Spleen (tissue), 11 donors: ENCODE measurements around the gene TPD52L2. TPM values are rescaled to one million over a fixed set of nuclear protein-coding genes. Genes with fewer than 3 reads are reported as not detected.
"Not testable (repeated sequence)": the region's sequence is repeated elsewhere in the genome, so short reads cannot be mapped to it uniquely, and the experiment has no call there.

Experiments
- DNase-seq: peaks from one replicate; pipeline ENCODE4 v3.0.0-alpha.2; 2020
- H3K27ac ChIP-seq, 8 donors: fragments of 200-600 bp; sonication (generic) in 7 of 8; 1 replicate in 4 of 8; 2 replicates in 4 of 8; pipeline versions ENCODE4 v1.5.0 to v1.8.0; 2016 to 2021; ENCODE audit warnings: inconsistent platforms in 4 of 8, mild to moderate bottlenecking in 4 of 8, moderate library complexity in 1 of 8
- H3K27me3 ChIP-seq, 7 donors: fragments of 200-600 bp; sonication (generic) in 6 of 7; replicated peaks in 1 of 7; 1 replicate in 4 of 7; 2 replicates in 3 of 7; pipeline versions ENCODE4 v1.5.0 to v1.8.0; 2016 to 2021; ENCODE audit warnings: inconsistent platforms in 3 of 7, mild to moderate bottlenecking in 1 of 7
- H3K36me3 ChIP-seq, 6 donors: fragments of 200-600 bp; sonication (generic) in 5 of 6; 1 replicate in 4 of 6; 2 replicates in 2 of 6; pipeline versions ENCODE4 v1.5.0 to v1.8.0; 2016 to 2021; ENCODE audit warnings: inconsistent platforms in 2 of 6
- H3K4me1 ChIP-seq, 6 donors: fragments of 200-600 bp; sonication (generic) in 5 of 6; 1 replicate in 3 of 6; 2 replicates in 3 of 6; pipeline versions ENCODE4 v1.5.0 to v1.8.0; 2016 to 2021; ENCODE audit warnings: inconsistent platforms in 3 of 6
- H3K4me3 ChIP-seq, 8 donors: fragments of 200-600 bp; sonication (generic) in 7 of 8; 1 replicate in 4 of 8; 2 replicates in 4 of 8; pipeline versions ENCODE4 v1.5.0 to v1.8.0; 2016 to 2021; ENCODE audit warnings: inconsistent platforms in 4 of 8, mild to moderate bottlenecking in 4 of 8, moderate library complexity in 2 of 8
- H3K9me3 ChIP-seq, 8 donors: fragments of 200-600 bp; sonication (generic) in 7 of 8; 1 replicate in 4 of 8; 2 replicates in 4 of 8; pipeline versions ENCODE4 v1.5.0 to v1.8.0; 2016 to 2021; ENCODE audit warnings: inconsistent platforms in 4 of 8
- POLR2A ChIP-seq, 3 donors: fragments of 450-650 bp; IDR thresholded peaks; one replicate each; pipeline ENCODE4 v1.5.1; 2017; ENCODE audit warnings: antibody characterized with exemption in 3 of 3, mild to moderate bottlenecking in 1 of 3
- POLR2AphosphoS5 ChIP-seq, 3 donors: sonication (generic); formaldehyde crosslinking; IDR thresholded peaks; one replicate each; pipeline ENCODE4 v1.5.1; 2017; ENCODE audit warnings: antibody characterized with exemption in 3 of 3
- WGBS, 5 donors: extraction: QIAGEN DNeasy Blood & Tissue Kit in 3 of 5; methylation state at CpG; one replicate each; pipeline versions ENCODE4 v1.1.5 to v1.1.7; 2013 to 2018; 5-methylcytosine and 5-hydroxymethylcytosine counted together
- intact Hi-C: fragments of 100-400 bp; cut with DNase I; formaldehyde crosslinking; loops from one replicate; pipeline ENCODE4 v1.15.0; 2023; ENCODE audit warnings: low total_unique reads
- polyA plus RNA-seq, 3 donors: library from polyadenylated mRNA; stranded (reverse); fragments of 200-250 nt; gene quantifications; one replicate each; pipeline ENCODE4 v1.2.1, GENCODE V29; 2013
- total RNA-seq, 7 donors: library from RNA; depleted of rRNA in 3 of 7; stranded (reverse); fragments of >200 nt in 3 of 7; fragmentation: NEBNext Ultra II Directional in 4 of 7; extraction: Animal tissue kit (Norgen Biotek cat#: 25700) in 4 of 7; gene quantifications; one replicate each; pipeline versions ENCODE4 v1.1.0 to v1.2.1, GENCODE V29; 2016 to 2021
- TF ChIP-seq, protein P1 (sequence below), 11 experiments: fragments of 200-600 bp in 7 of 11; fragments of 450-650 bp in 4 of 11; sonication (generic) in 4 of 11; IDR thresholded peaks in 8 of 11; conservative IDR thresholded peaks in 3 of 11; 1 replicate in 7 of 11; 2 replicates in 4 of 11; pipeline versions ENCODE4 v1.4.0 to v1.8.0; 2016 to 2021; ENCODE audit warnings: antibody characterized with exemption in 11 of 11, inconsistent platforms in 4 of 11, mild to moderate bottlenecking in 1 of 11
- donor health status: healthy with polysubstance abuse.
- donor health status: DM: no; HTN: no; CAD: no; lungs with moderate emphysema.
- donor health status: DM: no; HTN: no; CAD: no.
- donor health status: Bipolar disorder and iron deficiency.
- donor health status: healthy.
- donor health status: DM: no; HTN: no; CAD: no.
- donor health status: DM: yes; HTN: yes; CAD: no.

Gene TPD52L2
- total and polyA plus RNA-seq, 10 donors = 60.2 to 102 (median 87.4) TPM

- H3K9me3 ChIP-seq = peaks cover 0 to 15% (median 13%) of the 10 kb centered on the region in 8 donors
- intact Hi-C loops = no loop called here
- H3K36me3 ChIP-seq = peaks cover 0 to 67% (median 18%) of the 10 kb centered on the region in 6 donors
- WGBS, 5 donors = 82 to 95% (median 93%) methylated on average over 6 of the region's 6 CpGs
- no peaks in the 10 kb centered on the region for H3K27me3 ChIP-seq
- TF ChIP-seq POLR2AphosphoS5 (IDR thresholded peaks at IDR 0.05) = peak in 1 of 3 donors; percentile 5
- no peak for TF ChIP-seq POLR2A (IDR thresholded peaks at IDR 0.05)
- no peak overlapping the region for H3K27ac ChIP-seq
- no peak for DNase-seq
- peaks cover 12 to 75% (median 33%) of the 10 kb centered on the region in 6 donors for H3K4me1 ChIP-seq
- H3K4me3 ChIP-seq = no peak overlapping the region
These were observed 50.4 kb downstream of the TPD52L2 start for GRCh38 chr20:63915471-63915870.

DNA sequence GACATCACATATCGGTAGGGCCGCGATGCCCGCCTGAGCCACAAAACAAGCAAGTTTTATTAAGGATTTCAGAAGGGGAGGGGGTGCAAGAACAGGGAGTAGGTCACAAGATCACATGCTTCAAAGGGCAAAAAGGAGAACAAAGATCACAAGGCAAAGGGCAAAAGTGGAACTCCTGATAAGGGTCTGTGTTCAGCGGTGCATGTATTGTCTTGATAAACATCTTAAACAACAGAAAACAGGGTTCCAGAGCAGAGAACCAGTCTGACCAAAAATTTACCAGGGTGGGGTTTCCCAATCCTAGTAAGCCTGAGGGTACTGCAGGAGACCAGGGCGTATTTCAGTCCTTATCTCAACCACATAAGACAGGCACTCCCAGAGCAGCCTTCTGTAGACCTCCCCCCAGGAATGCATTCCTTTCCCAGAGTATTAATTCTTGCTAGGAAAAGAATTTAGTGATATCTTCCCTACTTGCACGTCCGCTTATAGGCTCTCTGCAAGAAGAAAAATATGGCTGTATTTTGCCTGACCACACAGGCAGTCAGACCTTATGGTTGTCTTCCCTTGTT lies 51.4 kb downstream of the TPD52L2 start:
- H3K27ac ChIP-seq, DNase-seq, intact Hi-C loops, H3K27me3 ChIP-seq, H3K4me3 ChIP-seq: not testable (repeated sequence)
- 86 to 96% (median 95%) methylated on average over 8 of the region's 8 CpGs for whole genome bisulfite sequencing, 5 donors
- Histone ChIP-seq H3K4me1 (peaks cover 4 to 66% (median 23%) of the 10 kb centered on the region in 6 donors), H3K36me3 (peaks cover 0 to 77% (median 20%) of the 10 kb centered on the region in 6 donors), H3K9me3 (peaks cover 0 to 15% (median 13%) of the 10 kb centered on the region in 8 donors)

GRCh38 chr20:63917811-63918210 lies 52.7 kb downstream of the TPD52L2 start:
- TF ChIP-seq POLR2A (IDR thresholded peaks at IDR 0.05) (no peak), POLR2AphosphoS5 (IDR thresholded peaks at IDR 0.05) (peak; percentile 15 to 61 (median 35))
- TF ChIP-seq, protein P1, sequence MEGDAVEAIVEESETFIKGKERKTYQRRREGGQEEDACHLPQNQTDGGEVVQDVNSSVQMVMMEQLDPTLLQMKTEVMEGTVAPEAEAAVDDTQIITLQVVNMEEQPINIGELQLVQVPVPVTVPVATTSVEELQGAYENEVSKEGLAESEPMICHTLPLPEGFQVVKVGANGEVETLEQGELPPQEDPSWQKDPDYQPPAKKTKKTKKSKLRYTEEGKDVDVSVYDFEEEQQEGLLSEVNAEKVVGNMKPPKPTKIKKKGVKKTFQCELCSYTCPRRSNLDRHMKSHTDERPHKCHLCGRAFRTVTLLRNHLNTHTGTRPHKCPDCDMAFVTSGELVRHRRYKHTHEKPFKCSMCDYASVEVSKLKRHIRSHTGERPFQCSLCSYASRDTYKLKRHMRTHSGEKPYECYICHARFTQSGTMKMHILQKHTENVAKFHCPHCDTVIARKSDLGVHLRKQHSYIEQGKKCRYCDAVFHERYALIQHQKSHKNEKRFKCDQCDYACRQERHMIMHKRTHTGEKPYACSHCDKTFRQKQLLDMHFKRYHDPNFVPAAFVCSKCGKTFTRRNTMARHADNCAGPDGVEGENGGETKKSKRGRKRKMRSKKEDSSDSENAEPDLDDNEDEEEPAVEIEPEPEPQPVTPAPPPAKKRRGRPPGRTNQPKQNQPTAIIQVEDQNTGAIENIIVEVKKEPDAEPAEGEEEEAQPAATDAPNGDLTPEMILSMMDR (IDR thresholded peaks at IDR 0.05 in 8 of 11, conservative IDR thresholded peaks at IDR 0.05 in 3 of 11) = no peak
- intact Hi-C loops = no loop called here
- Histone ChIP-seq H3K36me3 (peaks cover 0 to 91% (median 27%) of the 10 kb centered on the region in 6 donors), H3K27me3 (no peaks in the 10 kb centered on the region), H3K4me1 (peaks cover 0 to 56% (median 15%) of the 10 kb centered on the region in 6 donors), H3K27ac (no peak overlapping the region), H3K9me3 (peaks cover 0 to 15% (median 13%) of the 10 kb centered on the region in 8 donors), H3K4me3 (no peak overlapping the region)
- 79 to 89% (median 80%) methylated on average over 11 of the region's 11 CpGs for WGBS, 5 donors
- no peak for DNase-seq

GRCh38 chr20:63919130-63919529 lies 54.1 kb downstream of the TPD52L2 start:
- peaks cover 0 to 91% (median 27%) of the 10 kb centered on the region in 6 donors for H3K36me3 ChIP-seq
- peaks cover 0 to 15% (median 13%) of the 10 kb centered on the region in 8 donors for H3K9me3 ChIP-seq
- peaks cover 0 to 55% (median 11%) of the 10 kb centered on the region in 6 donors for H3K4me1 ChIP-seq
- no peak for DNase-seq
- intact Hi-C loops = no loop called here
- H3K27me3 ChIP-seq = no peaks in the 10 kb centered on the region
- no peak overlapping the region for H3K27ac ChIP-seq
- 78 to 95% (median 92%) methylated on average over 13 to 19 of the region's 19 CpGs for WGBS, 5 donors
- TF ChIP-seq, protein P1 (IDR thresholded peaks at IDR 0.05 in 8 of 11, conservative IDR thresholded peaks at IDR 0.05 in 3 of 11) = no peak
- TF ChIP-seq POLR2AphosphoS5 (IDR thresholded peaks at IDR 0.05) (no peak), POLR2A (IDR thresholded peaks at IDR 0.05) (no peak)
- no peak overlapping the region for H3K4me3 ChIP-seq

DNA sequence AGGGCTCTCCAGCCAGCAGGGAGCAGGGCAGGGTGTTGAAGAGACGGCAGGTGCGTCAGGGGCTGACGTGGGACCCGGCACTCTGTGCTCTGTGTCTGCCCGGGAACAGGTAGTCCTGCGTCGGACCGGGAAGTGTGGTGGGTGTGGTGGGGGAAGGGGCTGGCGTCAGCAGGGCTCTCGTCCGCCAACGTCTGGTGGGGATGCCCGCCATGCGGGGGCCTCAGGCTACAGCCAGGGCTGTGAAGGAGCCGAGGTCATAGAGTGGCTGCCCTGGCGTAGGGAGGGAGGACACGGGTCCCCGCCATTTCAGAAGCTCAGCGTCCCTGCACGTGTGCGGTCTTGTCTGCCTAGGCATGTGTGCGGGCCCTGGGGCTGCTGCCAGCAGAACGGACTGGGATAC lies 55.2 kb downstream of the TPD52L2 start:
- no peak for DNase-seq
- Histone ChIP-seq H3K4me3 (no peak overlapping the region), H3K27ac (no peak overlapping the region), H3K27me3 (no peaks in the 10 kb centered on the region), H3K4me1 (peaks cover 0 to 52% (median 10%) of the 10 kb centered on the region in 6 donors), H3K9me3 (peaks cover 0 to 15% (median 13%) of the 10 kb centered on the region in 8 donors), H3K36me3 (peaks cover 0 to 91% (median 29%) of the 10 kb centered on the region in 6 donors)
- intact Hi-C loops = no loop called here
- no peak for TF ChIP-seq POLR2A (IDR thresholded peaks at IDR 0.05)
- peak in 2 of 3 donors; percentile 14 to 64 for TF ChIP-seq POLR2AphosphoS5 (IDR thresholded peaks at IDR 0.05)
- 90 to 98% (median 94%) methylated on average over 22 to 23 of the region's 23 CpGs for WGBS, 5 donors
